MM.1S (cell line): ENCODE results near the gene DHRS3.

ENCODE experiments used
- DNase-seq: peaks from one replicate; pipeline ENCODE4 v3.0.0-alpha.2; 2015
- H2AFZ ChIP-seq: fragments of 300-600 bp; sonication (generic); 2 replicates; pipeline ENCODE4 v1.6.0; 2016; ENCODE audit warnings: antibody characterized with exemption, low read length
- H3F3A ChIP-seq: fragments of 300-600 bp; sonication (generic); 2 replicates; pipeline ENCODE4 v1.6.1; 2016; ENCODE audit warnings: mild to moderate bottlenecking, antibody characterized with exemption, low read length, moderate library complexity, mixed read lengths; ENCODE audit not compliant: insufficient read depth
- H3K27ac ChIP-seq: fragments of 300-600 bp; sonication (generic); 2 replicates; pipeline ENCODE4 v1.5.1; 2016; ENCODE audit warnings: mild to moderate bottlenecking, low read length
- H3K27me3 ChIP-seq: fragments of 300-600 bp; sonication (generic); replicated peaks from 2 replicates; pipeline ENCODE4 v1.6.0; 2016; ENCODE audit warnings: low read length; ENCODE audit not compliant: insufficient read depth
- H3K36me3 ChIP-seq: fragments of 300-600 bp; sonication (generic); replicated peaks from 2 replicates; pipeline ENCODE4 v1.6.1; 2016; ENCODE audit warnings: mild to moderate bottlenecking, low read length, mixed read lengths; ENCODE audit not compliant: insufficient read depth
- H3K4me1 ChIP-seq: fragments of 300-600 bp; sonication (generic); 2 replicates; pipeline ENCODE4 v1.6.1; 2016; ENCODE audit warnings: low read length, mixed read lengths
- H3K4me2 ChIP-seq: fragments of 300-600 bp; sonication (generic); 2 replicates; pipeline ENCODE4 v1.6.0; 2016; ENCODE audit warnings: low read depth, low read length
- H3K4me3 ChIP-seq: fragments of 300-600 bp; sonication (generic); 2 replicates; pipeline ENCODE4 v1.5.1; 2016; ENCODE audit warnings: low read length, mixed read lengths
- H3K79me2 ChIP-seq: fragments of 300-600 bp; sonication (generic); 2 replicates; pipeline ENCODE4 v1.6.1; 2016; ENCODE audit warnings: mixed run types, low read length, mixed read lengths
- H3K9ac ChIP-seq: fragments of 300-600 bp; sonication (generic); 2 replicates; pipeline ENCODE4 v1.6.1; 2016; ENCODE audit warnings: low read length, mixed read lengths
- H3K9me2 ChIP-seq: fragments of 300-600 bp; sonication (generic); replicated peaks from 2 replicates; pipeline ENCODE4 v1.6.1; 2016; ENCODE audit warnings: mild to moderate bottlenecking, low read length, mixed read lengths; ENCODE audit not compliant: insufficient read depth
- H3K9me3 ChIP-seq: fragments of 300-600 bp; sonication (generic); replicated peaks from 2 replicates; pipeline ENCODE4 v1.6.1; 2016; ENCODE audit warnings: mild to moderate bottlenecking, low read length, mixed read lengths; ENCODE audit not compliant: insufficient read depth
- H4K20me1 ChIP-seq: fragments of 300-600 bp; sonication (generic); 2 replicates; pipeline ENCODE4 v1.6.1; 2016; ENCODE audit warnings: mild to moderate bottlenecking, low read length, moderate library complexity, mixed read lengths; ENCODE audit not compliant: insufficient read depth
- EZH2 ChIP-seq: fragments of 300-600 bp; sonication (generic); optimal IDR thresholded peaks from 2 replicates; pipeline ENCODE3; 2017; ENCODE audit warnings: low read depth, mild to moderate bottlenecking, antibody characterized with exemption, low read length, mixed read lengths
- EZH2phosphoT487 ChIP-seq: fragments of 300-600 bp; sonication (generic); IDR thresholded peaks from 2 replicates; pipeline ENCODE4 v1.6.1; 2018; ENCODE audit warnings: antibody characterized with exemption, low read length
- TF ChIP-seq, protein P1 (sequence below): fragments of 300-600 bp; sonication (generic); IDR thresholded peaks from 2 replicates; pipeline ENCODE4 v1.5.1; 2016; ENCODE audit warnings: antibody characterized with exemption, low read length, mixed read lengths

DHRS3 gene

DNA sequence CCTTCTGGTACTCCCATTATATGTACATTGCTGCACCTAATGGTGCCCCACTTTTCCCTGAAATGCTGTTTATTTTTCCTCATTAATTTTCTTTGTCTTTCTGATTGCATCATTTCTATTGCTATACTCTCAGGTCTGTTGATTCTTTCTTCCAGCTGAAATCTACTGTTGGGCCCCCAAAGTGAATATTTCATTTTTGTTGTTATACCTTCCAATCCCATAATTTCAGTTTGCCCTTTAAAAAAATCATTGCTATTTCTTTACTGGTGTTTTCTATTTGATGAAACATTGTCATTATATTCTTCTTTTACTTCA, 22.9 kb upstream of the DHRS3 start:
- H3K4me3 ChIP-seq, result no peak overlapping the region
- no peaks in the 10 kb centered on the region for H3K4me1 ChIP-seq
- H3K9ac ChIP-seq, result no peak overlapping the region
- peaks cover 9% of the 10 kb centered on the region for H3K27me3 ChIP-seq
- H3K9me3 ChIP-seq, result no peaks in the 10 kb centered on the region
- H3F3A ChIP-seq, result no peaks in the 10 kb centered on the region
- H3K4me2 ChIP-seq, result no peak overlapping the region
- no peaks in the 10 kb centered on the region for H3K9me2 ChIP-seq
- no peaks in the 10 kb centered on the region for H4K20me1 ChIP-seq
- H2AFZ ChIP-seq, result no peak overlapping the region
- H3K79me2 ChIP-seq, result no peaks in the 10 kb centered on the region
- no peak overlapping the region for H3K27ac ChIP-seq
- DNase-seq, result no peak
- H3K36me3 ChIP-seq, result no peaks in the 10 kb centered on the region
- TF ChIP-seq, protein P1, sequence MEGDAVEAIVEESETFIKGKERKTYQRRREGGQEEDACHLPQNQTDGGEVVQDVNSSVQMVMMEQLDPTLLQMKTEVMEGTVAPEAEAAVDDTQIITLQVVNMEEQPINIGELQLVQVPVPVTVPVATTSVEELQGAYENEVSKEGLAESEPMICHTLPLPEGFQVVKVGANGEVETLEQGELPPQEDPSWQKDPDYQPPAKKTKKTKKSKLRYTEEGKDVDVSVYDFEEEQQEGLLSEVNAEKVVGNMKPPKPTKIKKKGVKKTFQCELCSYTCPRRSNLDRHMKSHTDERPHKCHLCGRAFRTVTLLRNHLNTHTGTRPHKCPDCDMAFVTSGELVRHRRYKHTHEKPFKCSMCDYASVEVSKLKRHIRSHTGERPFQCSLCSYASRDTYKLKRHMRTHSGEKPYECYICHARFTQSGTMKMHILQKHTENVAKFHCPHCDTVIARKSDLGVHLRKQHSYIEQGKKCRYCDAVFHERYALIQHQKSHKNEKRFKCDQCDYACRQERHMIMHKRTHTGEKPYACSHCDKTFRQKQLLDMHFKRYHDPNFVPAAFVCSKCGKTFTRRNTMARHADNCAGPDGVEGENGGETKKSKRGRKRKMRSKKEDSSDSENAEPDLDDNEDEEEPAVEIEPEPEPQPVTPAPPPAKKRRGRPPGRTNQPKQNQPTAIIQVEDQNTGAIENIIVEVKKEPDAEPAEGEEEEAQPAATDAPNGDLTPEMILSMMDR, result no peak
- TF ChIP-seq EZH2phosphoT487, result no peak

DNA sequence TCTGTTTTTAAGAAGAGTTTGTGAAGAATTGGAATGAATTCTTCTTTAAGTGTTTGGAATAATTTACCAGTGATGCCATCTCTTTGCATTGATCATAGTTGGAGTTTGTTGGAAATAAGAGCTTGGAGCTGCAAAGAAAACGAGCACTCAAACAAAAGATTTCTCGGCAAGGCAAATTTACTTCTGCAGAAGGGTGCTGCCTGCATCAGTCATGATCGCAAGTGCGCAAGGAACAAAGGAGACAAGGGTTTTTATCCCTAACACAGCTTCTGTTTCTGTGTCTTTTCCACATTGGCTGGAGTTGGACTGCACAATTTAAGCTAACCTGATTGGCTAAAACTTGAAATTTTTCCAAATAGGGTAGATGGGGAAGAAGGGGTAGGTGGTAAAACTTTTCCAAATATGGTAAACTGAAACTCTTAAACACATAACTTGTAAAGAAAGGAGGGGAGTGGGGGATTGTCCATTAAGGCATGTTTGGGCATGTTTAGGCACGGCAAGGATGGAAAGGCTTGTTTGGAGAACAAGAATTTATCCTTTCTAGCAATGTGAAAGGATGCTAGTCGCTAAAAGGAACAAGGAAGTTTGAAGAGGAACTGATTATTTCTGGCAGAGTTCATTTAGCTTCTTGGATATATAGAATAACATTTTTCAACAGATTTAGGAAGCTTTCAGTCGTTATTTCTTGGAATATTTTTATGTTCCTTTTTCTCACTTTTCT, 22.4 kb upstream of the DHRS3 start:
- DNase-seq, result no peak
- peaks cover 10% of the 10 kb centered on the region for H3K27me3 ChIP-seq

DNA sequence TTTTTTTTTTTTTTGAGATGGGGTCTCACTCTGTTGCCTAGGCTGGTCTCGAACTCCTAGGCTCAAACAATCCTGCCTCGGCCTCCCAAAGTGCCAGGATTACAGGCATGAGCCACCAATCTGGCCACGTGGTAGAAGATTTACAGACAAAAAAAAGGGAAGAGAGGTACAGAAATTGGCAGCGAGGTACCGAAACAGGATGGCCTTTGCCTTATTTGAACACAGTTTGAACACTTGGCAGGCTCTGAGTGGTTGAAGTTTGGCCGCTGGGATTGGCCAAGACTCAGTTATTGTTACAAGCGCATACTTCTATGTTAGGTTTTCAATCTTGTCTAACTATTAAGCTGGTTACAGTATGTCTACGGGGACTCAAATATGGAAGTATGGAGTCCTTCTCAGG, 19.7 kb upstream of the DHRS3 start:
- Histone ChIP-seq H3K9ac (no peak overlapping the region), H3K4me3 (no peak overlapping the region), H3K27me3 (peaks cover 18% of the 10 kb centered on the region; the same call in 1 of the 2 replicates), H3K36me3 (no peaks in the 10 kb centered on the region), H3K4me1 (no peaks in the 10 kb centered on the region), H3F3A (no peaks in the 10 kb centered on the region), H2AFZ (no peak overlapping the region), H3K79me2 (no peaks in the 10 kb centered on the region), H3K27ac (no peak overlapping the region), H3K4me2 (no peak overlapping the region), H4K20me1 (no peaks in the 10 kb centered on the region), H3K9me3 (no peaks in the 10 kb centered on the region), H3K9me2 (no peaks in the 10 kb centered on the region)
- TF ChIP-seq EZH2 (no peak), EZH2phosphoT487 (no peak)
- TF ChIP-seq, protein P1, result no peak
- no peak for DNase-seq

More for the DNA sequence above, 22.4 kb upstream of the DHRS3 start:
- Histone ChIP-seq H3F3A (no peaks in the 10 kb centered on the region), H3K4me3 (no peak overlapping the region), H3K79me2 (no peaks in the 10 kb centered on the region), H2AFZ (no peak overlapping the region), H3K9me2 (no peaks in the 10 kb centered on the region), H3K36me3 (no peaks in the 10 kb centered on the region), H3K9ac (no peak overlapping the region), H4K20me1 (no peaks in the 10 kb centered on the region), H3K9me3 (no peaks in the 10 kb centered on the region), H3K4me2 (no peak overlapping the region), H3K4me1 (no peaks in the 10 kb centered on the region), H3K27ac (no peak overlapping the region)
- no peak for TF ChIP-seq EZH2phosphoT487
- TF ChIP-seq, protein P1, result no peak
- TF ChIP-seq EZH2, result no peak
